Measurements from ENCODE around the gene GPR108.
"Not testable (repeated sequence)": the region's sequence is repeated elsewhere in the genome, so short reads cannot be mapped to it uniquely, and the experiment has no call there.

The GPR108 gene

DNA sequence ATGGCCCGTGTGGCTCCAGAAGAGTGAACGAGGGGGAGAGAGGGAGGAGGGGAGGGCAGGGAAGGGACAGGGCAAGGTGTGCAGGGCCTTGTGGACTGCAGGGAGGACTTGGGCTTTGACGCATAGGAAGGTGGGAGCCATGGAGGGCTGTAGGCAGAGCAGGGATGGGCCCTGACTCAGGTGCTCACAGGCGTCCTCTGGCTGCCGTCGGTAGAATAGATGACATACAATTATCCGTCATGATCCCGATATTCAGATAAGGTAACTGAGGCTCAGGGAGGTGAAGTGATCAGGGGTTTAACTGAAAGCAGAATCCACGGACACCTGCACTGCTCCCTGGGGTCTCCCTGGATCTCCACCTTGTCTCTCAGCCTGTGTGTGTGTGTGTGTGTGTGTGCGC lies 20.3 kb downstream of the GPR108 start:
- no peak overlapping the region for H3K4me3 Mint-ChIP-seq
- DNase-seq (no peak), ATAC-seq (replicated peaks) (no peak)
- peaks cover 4 to 5% of the 10 kb centered on the region in 2 donors for H3K9me3 Mint-ChIP-seq
- H3K27ac Mint-ChIP-seq, result peak overlapping the region; percentile 11
- peaks cover 19 to 36% of the 10 kb centered on the region in 2 donors for H3K4me1 Mint-ChIP-seq
- peaks cover 0 to 10% of the 10 kb centered on the region in 2 donors for H3K27me3 Mint-ChIP-seq
- H3K36me3 Mint-ChIP-seq, result no peaks in the 10 kb centered on the region

DNA sequence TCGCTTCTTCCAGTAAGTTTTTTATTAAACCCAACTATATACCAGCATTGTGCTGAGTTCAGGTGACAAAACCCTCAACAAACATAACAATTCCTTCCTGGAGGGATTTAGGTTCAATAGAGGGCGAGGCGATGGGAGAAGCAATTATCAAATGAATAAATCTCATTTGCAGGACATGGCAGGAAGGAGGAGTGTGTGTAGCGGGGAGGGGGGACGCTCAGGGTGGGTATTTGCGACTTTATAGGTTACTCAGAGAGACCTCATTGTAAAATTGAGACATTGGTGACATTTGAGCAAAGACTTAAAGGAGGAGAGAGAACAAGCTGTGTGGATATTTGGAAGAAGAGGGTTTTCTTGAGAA lies 20.8 kb downstream of the GPR108 start:
- Mint-ChIP-seq H3K4me1 (peaks cover 19 to 32% of the 10 kb centered on the region in 2 donors), H3K9me3 (peaks cover 4 to 5% of the 10 kb centered on the region in 2 donors), H3K27ac (no peak overlapping the region), H3K27me3 (peaks cover 0 to 10% of the 10 kb centered on the region in 2 donors), H3K36me3 (no peaks in the 10 kb centered on the region), H3K4me3 (no peak overlapping the region)
- DNase-seq (no peak), ATAC-seq (replicated peaks) (no peak)

DNA sequence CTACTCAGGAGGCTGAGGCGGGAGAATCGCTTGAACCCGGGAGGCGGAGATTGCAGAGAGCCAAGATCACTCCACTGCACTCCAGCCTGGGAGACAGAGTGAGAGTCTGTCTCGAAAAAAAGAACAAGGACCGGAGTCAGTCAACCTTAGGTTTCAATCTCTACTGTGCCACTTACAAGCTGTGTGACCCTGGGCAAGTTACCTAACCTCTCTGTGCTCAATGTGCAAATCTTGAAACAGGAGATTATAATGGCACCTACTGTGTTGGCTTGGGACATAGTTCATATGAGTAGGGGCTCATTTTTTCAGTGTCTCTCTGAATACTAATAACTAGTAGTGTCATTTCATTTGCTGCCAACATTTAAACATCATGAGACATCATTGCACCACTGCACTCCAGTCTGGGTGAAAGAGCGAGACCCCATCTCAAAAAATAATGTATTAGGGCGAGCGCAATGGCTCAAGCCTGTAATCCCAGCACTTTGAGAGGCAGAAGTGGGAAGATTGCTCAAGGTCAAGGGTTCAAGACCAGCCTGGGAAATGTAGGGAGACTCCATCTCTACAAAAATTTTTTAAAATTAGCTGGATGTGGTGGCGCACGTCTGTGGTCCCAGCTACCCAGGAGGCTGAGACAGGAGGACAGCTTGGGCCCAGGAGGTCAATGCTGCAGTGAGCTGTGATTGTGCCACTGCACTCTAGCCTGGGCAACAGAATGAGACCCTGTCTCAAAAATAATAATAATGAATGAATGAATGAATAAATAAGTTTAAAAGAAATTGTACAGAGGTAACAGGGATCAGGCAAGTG lies 22.4 kb downstream of the GPR108 start:
- Mint-ChIP-seq H3K4me1 (peaks cover 16 to 25% of the 10 kb centered on the region in 2 donors), H3K27ac (no peak overlapping the region), H3K9me3 (peaks cover 4 to 5% of the 10 kb centered on the region in 2 donors), H3K36me3 (no peaks in the 10 kb centered on the region), H3K4me3 (no peak overlapping the region), H3K27me3 (peaks cover 15 to 22% of the 10 kb centered on the region in 2 donors)
- DNase-seq (no peak), ATAC-seq (replicated peaks) (no peak)

DNA sequence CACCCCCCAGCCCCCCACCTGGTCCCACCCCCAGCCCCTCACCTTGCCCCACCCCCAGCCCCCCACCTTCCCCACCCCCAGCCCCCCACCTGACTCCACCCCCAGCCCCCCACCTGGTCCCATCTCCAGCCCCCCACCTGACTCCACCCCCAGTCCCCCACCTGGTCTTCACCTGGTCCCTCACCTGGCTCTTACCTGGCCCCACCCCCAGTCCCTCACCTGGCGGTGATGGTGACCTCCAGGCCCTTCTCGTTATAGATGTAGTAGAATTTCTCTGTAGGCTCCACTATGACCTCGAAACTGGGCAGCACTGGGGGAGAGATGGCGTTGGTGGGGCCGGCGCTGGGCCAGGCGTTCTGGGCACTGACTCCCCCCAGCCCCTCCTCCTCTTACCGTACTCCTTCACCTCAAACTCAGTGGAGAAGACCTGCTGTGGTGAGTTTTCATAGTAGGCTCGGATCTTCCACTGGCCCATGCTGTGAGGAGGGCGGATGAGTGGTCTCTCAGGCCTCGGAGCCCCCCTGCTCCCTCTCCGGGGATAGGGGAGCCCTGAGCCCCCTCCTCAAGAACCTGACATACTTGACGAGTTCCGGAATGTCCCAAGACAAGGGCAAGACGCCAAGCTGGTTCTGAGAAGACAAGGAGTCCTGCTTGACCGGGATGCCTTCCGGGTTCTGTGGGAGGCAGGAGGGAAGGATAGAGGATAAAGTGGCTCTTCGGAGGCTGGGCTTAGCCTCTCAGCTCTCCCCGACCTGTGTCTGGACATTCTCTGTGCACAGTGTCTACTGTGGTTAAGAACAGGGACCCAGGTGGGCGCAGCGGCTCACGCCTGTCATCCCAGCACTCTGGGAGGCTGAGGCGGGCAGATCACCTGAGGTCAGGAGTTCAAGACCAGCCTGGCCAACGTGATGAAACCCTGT lies 23.3 kb downstream of the GPR108 start:
- ATAC-seq (replicated peaks) (no peak), DNase-seq (no peak)
- Mint-ChIP-seq H3K9me3 (peaks cover 4 to 5% of the 10 kb centered on the region in 2 donors), H3K27ac (no peak overlapping the region), H3K36me3 (no peaks in the 10 kb centered on the region), H3K4me1 (peaks cover 15 to 23% of the 10 kb centered on the region in 2 donors), H3K4me3 (no peak overlapping the region), H3K27me3 (peaks cover 24 to 32% of the 10 kb centered on the region in 2 donors)

DNA sequence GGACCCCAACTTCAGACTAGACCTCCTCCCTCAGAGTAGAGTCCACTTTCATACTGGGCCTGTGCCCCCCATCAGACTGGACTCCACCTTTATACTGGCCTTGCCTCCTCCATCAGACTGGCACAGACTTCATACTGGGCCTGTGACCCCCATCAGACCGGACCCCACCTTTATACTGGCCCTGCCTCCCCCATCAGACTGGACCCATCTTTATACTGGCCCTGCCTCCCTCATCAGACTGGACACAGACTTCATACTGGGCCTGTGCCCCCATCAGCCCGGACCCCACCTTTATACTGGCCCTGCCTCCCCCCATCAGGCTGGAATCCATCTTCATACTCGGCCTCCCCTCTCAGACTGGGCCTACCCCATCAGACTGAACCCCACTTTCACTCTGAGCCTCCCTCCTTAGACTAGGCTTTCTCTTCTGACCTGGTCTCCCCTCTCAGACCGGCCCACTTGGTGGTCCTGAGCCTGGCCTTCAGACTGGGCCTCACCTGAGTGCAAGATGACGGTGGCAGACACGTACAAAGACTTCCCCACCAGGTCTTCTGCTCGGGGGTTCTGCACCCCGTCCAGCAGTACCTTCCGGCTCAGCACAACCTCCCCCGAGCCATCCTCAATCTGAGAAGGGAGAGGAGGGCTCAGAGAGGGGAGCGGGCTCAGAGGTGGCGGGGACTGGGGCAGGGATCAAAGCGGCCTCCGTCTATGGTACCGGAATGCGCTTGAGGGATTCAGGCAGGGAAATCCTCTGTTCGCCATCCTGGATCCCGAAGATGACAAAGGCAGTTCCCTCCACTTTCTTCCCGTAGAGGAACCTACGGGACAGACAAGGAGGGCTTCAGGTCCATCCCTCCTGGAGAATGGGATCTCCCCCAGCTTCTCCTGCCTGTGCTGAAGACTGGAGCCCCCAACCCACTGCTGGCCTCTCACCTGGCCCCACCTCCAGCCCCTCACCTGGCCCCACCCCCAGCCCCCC lies 24.4 kb downstream of the GPR108 start:
- ATAC-seq (replicated peaks) (no peak), DNase-seq (no peak)
- H3K9me3 Mint-ChIP-seq, result peaks cover 4 to 5% of the 10 kb centered on the region in 2 donors
- peaks cover 34 to 42% of the 10 kb centered on the region in 2 donors for H3K27me3 Mint-ChIP-seq
- H3K4me1 Mint-ChIP-seq, result peaks cover 15 to 18% of the 10 kb centered on the region in 2 donors
- no peak overlapping the region for H3K4me3 Mint-ChIP-seq
- no peaks in the 10 kb centered on the region for H3K36me3 Mint-ChIP-seq
- H3K27ac Mint-ChIP-seq, result no peak overlapping the region

DNA sequence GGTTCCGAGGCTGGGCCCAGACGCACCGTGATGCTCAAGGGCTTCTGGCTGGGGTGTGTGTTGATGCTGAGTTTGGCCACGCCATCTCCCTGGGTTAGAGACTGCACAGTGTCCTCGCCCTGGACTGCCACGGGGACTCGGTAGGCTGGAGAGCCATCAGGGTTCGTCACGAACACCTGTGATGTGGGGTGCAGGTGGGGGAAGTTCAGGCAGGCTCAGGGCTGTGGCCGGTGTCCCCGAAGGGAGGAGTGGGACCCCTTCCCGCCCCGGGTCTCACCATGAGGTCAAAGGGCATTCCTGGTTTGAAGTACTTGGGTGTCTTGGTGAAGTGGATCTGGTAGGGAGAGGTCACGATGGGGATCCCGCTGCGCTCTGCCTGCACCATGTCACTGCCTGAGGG lies 25.1 kb downstream of the GPR108 start:
- DNase-seq, result no peak
- peaks cover 37 to 39% of the 10 kb centered on the region in 2 donors for H3K27me3 Mint-ChIP-seq
- peaks cover 0 to under 1% of the 10 kb centered on the region in 2 donors for H3K9me3 Mint-ChIP-seq
- H3K4me1 Mint-ChIP-seq, result peaks cover 8 to 11% of the 10 kb centered on the region in 2 donors
- no peak overlapping the region for H3K4me3 Mint-ChIP-seq
- H3K27ac Mint-ChIP-seq, result no peak overlapping the region
- H3K36me3 Mint-ChIP-seq, result no peaks in the 10 kb centered on the region
- no peak for ATAC-seq (replicated peaks)

DNA sequence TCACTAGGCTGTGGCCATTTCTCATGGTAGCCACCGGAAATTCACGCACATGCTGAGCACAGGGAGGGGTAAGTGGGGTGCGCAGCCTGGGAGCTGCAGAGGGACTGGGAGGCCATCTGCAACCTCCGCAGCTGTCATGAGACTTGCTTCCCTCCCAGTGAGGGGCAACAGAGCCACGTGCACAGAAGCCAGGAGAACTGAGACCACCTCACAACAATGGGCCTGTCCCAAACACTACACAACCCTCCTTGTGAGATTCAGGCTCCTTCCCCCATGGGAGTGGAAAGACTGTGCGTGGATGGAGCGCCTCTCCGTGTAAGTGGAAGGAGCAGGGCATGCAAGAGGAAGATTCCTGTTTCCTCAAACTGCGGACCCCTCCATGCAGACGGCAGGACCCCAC lies 25.8 kb downstream of the GPR108 start:
- H3K27ac Mint-ChIP-seq, result no peak overlapping the region
- H3K36me3 Mint-ChIP-seq, result no peaks in the 10 kb centered on the region
- no peak for DNase-seq
- peaks cover 37% of the 10 kb centered on the region in 2 donors for H3K27me3 Mint-ChIP-seq
- H3K4me1 Mint-ChIP-seq, result peaks cover 6 to 9% of the 10 kb centered on the region in 2 donors
- no peak for ATAC-seq (replicated peaks)
- H3K4me3 Mint-ChIP-seq, result no peak overlapping the region
- no peaks in the 10 kb centered on the region for H3K9me3 Mint-ChIP-seq

DNA sequence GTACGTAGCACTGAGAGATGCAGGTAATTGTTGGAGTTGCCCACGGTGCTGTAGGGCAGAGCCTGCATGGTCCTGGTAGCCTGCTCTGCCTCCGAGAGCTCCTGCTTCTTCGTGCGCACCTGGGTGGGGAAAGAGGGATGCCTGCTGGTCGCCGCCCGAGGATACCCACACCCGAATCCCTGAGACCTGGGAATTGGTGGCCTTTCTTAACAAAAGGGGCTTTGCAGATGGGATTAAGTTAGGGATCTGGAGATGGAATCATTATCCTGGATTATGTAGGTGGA lies 26.4 kb downstream of the GPR108 start:
- peaks cover 37% of the 10 kb centered on the region in 2 donors for H3K27me3 Mint-ChIP-seq
- no peak for ATAC-seq (replicated peaks)
- no peak overlapping the region for H3K4me3 Mint-ChIP-seq

DNA sequence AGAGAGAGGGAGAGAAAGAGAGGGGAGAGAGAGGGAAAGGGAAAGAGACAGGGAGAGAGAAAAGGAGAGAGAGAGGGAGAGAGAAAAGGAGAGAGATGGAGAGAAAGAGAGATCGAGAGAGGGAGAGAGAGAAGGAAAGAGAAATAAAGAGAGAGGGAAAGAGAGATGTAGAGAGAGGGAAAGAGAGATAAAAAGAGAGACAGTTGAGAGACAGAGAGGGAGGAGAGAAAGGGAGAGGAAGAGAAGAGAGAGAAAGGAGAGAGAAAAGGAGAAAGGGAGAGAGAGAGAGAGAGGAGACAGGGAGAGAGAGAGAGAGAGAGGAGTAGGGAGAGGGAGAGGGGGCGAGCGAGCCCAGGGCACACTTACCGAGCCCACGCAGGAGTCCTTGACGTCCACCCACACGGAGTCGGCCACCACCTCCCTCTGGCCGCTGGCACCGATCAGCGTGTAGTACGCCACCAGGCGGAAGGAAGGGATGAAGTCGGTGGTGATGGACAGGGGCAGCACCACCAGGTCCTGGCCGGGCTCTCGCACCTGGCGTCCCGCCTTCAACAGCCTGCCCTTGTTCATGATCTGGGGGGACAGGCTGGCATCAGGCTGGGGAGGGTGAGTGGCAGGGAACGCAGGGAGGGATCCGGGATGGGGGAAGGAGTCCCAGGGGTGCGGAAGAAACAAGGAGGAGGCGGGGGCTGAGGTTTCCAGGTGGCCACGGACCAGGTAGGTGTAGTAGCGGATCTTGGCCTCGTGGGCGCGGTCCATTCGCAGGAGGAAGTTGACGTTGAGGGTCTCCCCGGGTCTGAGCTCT lies 26.9 kb downstream of the GPR108 start:
- DNase-seq (no peak), ATAC-seq (replicated peaks) (peak; percentile 38 to 48)
- Mint-ChIP-seq H3K4me3 (no peak overlapping the region), H3K27me3 (peaks cover 37% of the 10 kb centered on the region in 2 donors), H3K36me3 (no peaks in the 10 kb centered on the region), H3K9me3 (no peaks in the 10 kb centered on the region), H3K27ac (peak overlapping the region; percentile 3), H3K4me1 (peaks cover 6 to 9% of the 10 kb centered on the region in 2 donors)

More for the DNA sequence above, 26.4 kb downstream of the GPR108 start:
- no peak overlapping the region for H3K27ac Mint-ChIP-seq
- H3K4me1 Mint-ChIP-seq, result peaks cover 6 to 9% of the 10 kb centered on the region in 2 donors
- H3K36me3 Mint-ChIP-seq, result no peaks in the 10 kb centered on the region
- H3K9me3 Mint-ChIP-seq, result no peaks in the 10 kb centered on the region
- DNase-seq, result no peak

DNA sequence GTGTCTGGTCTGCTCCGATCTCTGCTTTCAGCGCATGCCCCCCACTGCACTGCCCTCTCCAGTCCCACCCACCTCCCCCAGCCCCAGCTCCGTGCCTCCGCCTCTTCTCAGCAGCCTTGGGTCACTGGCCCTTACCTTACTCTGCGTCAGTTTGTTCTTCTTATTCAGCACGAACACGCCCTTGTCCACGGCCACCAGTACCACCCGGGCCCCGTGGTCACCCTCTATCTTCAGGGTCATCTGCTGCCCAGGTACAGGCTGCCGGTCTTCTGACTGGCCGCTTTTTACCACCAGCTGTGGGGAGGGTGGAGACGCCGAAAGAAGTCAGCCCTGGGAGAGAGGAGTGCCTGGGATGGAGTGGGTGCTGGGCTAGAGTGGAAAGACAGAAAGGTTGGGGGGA lies 27.8 kb downstream of the GPR108 start:
- H3K27ac Mint-ChIP-seq, result no peak overlapping the region
- H3K9me3 Mint-ChIP-seq, result no peaks in the 10 kb centered on the region
- H3K4me1 Mint-ChIP-seq, result peaks cover 6 to 9% of the 10 kb centered on the region in 2 donors
- H3K4me3 Mint-ChIP-seq, result no peak overlapping the region
- no peak for ATAC-seq (replicated peaks)
- DNase-seq, result no peak
- H3K27me3 Mint-ChIP-seq, result peaks cover 37% of the 10 kb centered on the region in 2 donors
- no peaks in the 10 kb centered on the region for H3K36me3 Mint-ChIP-seq

DNA sequence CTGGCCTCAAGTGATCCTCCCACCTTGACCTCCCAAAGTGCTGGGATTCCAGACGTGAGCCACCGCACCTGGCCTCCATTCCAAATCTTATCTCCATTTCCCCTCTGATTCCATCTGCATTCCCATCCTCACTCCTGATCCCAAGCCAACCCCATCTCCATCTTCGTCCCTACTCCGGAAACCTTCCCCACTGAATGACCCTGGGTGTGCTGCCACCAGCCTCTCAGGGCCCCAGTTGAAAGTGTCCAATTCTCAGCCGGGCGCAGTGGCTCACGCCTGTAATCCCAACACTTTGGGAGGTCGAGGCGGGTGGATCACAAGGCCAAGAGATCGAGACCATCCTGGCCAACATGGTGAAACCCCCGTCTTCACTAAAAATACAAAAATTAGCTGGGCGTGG lies 28.5 kb downstream of the GPR108 start:
- H3K4me3 Mint-ChIP-seq, result not testable (repeated sequence)
- H3K27me3 Mint-ChIP-seq, result peaks cover 37% of the 10 kb centered on the region in 2 donors

DNA sequence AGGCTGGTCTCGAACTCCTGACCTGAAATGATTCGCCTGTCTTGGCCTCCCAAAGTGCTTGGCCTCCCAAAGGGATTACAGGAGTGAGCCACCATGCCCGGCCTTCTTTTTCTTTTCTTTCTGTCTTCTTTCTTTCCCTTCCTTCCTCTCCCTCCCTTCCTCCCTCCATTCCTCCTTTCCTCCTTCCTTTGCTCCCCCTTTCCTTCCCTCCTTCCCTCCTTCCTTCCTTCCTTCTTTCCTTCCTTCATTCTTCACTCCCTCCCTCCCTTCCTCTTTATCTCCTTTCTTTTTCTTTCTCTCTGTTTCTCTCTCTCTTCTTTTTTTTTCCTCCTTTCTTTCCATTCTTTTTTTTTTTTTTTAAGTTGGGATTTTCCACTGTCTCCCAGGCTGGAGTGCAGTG lies 29.0 kb downstream of the GPR108 start:
- H3K36me3 Mint-ChIP-seq, result no peaks in the 10 kb centered on the region
- H3K4me1 Mint-ChIP-seq, result peaks cover 6 to 9% of the 10 kb centered on the region in 2 donors
- H3K27me3 Mint-ChIP-seq, result peaks cover 37% of the 10 kb centered on the region in 2 donors
- no peaks in the 10 kb centered on the region for H3K9me3 Mint-ChIP-seq
- ATAC-seq (replicated peaks), result no peak
- no peak overlapping the region for H3K27ac Mint-ChIP-seq
- H3K4me3 Mint-ChIP-seq, result no peak overlapping the region
- no peak for DNase-seq

More for the DNA sequence above, 28.5 kb downstream of the GPR108 start:
- not testable (repeated sequence) for H3K4me1 Mint-ChIP-seq; ATAC-seq (replicated peaks); H3K9me3 Mint-ChIP-seq; H3K36me3 Mint-ChIP-seq; DNase-seq; H3K27ac Mint-ChIP-seq

DNA sequence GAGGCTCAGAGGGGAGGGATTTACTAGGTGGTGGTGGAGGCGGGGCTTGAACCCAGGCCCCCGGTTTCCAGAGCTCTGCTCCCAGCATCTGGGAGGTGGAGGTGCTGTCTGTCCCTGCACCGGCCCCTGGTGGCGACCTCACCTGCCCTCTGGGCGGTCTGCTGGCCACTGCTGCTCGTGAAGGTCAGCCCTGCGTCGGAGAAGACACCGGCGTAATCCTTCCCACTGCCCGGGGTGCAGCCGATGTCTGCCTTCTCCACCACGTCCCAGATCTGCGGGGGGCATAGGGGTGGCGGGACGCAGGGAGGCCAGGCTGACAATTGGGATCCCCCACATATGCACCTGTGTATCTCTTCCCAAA lies 29.7 kb downstream of the GPR108 start:
- DNase-seq (no peak), ATAC-seq (replicated peaks) (no peak)
- Mint-ChIP-seq H3K9me3 (no peaks in the 10 kb centered on the region), H3K27me3 (peaks cover 37% of the 10 kb centered on the region in 2 donors), H3K4me1 (peaks cover 6 to 9% of the 10 kb centered on the region in 2 donors), H3K27ac (no peak overlapping the region), H3K4me3 (no peak overlapping the region), H3K36me3 (no peaks in the 10 kb centered on the region)
